ENCODE measurements around the gene PCOLCE2.

PCOLCE2 gene

DNA sequence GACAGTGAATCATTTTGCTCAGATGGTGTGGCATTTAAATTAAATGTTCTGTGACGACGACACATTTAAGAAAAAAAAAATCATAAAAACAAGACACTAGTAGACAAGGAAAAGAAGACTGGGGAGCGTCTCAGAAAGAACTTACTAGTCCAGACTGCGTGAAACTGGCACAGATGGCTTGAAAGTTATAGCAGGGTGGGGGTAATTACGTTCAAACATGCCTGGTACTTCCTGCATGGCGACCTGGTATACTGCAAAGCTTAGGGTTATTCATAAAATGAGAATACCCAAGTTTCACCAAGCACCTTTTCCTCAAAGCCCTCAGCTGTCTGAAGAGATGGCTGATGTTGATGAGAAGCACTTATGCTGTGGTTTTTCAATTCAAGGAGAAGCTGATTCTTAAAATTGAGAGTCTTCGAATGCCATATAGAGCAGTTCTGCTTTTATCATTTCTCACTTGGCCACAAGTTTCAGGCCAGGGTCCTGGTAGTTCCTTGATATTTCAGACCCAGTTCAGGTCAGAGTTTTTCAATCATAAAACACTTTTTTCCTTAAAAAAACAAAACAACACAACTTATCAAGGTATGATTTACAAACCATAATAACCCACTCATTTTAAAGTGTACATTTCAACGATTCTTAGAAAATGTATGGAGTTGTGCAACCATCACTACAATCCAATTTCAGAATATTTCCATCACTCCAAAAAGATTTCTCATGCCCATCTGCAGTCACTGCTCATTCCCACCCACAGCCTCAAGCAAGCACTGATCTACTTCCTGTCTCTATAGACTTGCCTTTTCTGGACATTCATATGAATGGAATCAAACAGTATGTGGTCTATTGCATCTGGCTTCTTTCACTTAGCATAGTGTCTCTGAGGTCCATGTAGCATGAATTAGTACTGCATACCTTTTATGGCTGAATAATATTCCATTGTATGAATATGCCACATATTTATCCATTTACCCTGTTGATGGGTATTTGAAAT, 24.7 kb downstream of the PCOLCE2 start:
- H3K36me3 Mint-ChIP-seq: no peaks in the 10 kb centered on the region
- H3K4me1 Mint-ChIP-seq: no peaks in the 10 kb centered on the region
- no peaks in the 10 kb centered on the region for H3K9me3 Mint-ChIP-seq
- ATAC-seq (replicated peaks) (no peak), DNase-seq (no peak)
- no peak overlapping the region for H3K4me3 Mint-ChIP-seq
- peaks cover 25 to 31% of the 10 kb centered on the region in 2 donors for H3K27me3 Mint-ChIP-seq
- H3K27ac Mint-ChIP-seq: no peak overlapping the region

DNA sequence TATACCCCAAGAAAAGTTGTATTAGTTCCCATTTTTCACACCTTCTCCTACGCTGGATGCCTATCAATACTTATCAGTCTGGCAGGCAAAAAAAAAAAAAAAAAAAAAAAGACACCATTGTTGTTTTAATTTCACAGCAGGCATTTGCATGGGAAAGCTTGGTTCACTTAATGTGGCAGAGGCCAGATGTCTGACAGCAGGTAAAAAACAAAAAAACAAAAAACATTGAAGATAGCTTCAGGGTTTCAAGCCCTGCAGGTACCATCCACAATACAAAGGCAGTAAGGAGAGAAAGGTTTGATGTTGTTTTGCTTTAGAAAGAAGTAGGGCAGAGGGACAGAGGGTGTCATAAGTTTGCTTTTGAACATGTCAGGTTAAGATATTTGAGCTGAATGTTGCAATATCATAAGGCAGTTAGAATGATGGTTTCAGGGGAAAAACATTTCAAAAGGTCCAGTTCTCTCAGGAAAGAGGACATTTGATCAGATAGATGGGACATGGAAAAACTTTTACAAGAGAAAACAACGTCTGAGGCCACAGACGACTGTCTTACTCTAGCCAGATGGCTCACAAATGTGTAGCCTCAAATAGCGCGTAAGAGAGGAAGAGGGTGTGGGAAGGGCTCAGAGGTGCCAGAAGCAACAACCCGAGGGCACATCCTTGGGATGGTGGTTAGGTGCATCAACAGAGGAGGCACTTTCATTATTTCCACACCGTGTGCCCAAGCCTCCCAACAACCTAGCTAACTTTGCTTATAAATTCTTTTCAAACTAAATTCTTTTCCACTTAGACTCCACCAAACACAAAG, 25.7 kb downstream of the PCOLCE2 start:
- Mint-ChIP-seq H3K4me1 (no peaks in the 10 kb centered on the region), H3K27ac (no peak overlapping the region), H3K36me3 (no peaks in the 10 kb centered on the region), H3K27me3 (peaks cover 25 to 26% of the 10 kb centered on the region in 2 donors), H3K4me3 (no peak overlapping the region), H3K9me3 (no peaks in the 10 kb centered on the region)
- ATAC-seq (replicated peaks) (no peak), DNase-seq (no peak)

DNA sequence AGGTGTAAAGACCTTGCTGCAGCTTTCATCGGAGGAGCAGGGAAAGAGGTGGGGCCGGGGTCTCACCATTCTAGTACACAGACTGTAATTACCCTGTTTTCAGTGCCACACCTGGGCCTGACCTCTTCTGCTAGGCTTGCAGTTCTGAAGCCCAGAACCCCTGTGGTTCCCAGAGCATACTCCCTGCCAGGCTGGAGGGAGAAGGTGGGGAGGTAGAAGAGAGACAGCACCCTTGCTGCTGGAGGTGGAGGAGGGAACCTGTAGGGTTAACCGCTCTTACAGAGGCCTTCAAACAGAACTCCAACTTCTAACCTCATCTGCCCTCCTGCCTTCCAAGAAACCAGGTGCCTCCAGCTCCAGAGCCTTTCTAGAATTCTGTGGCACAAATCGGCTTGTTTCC, 27.0 kb downstream of the PCOLCE2 start:
- Mint-ChIP-seq H3K36me3 (no peaks in the 10 kb centered on the region), H3K27ac (no peak overlapping the region), H3K27me3 (peaks cover 25 to 26% of the 10 kb centered on the region in 2 donors), H3K4me3 (no peak overlapping the region), H3K9me3 (no peaks in the 10 kb centered on the region), H3K4me1 (no peaks in the 10 kb centered on the region)
- DNase-seq (no peak), ATAC-seq (replicated peaks) (no peak)

DNA sequence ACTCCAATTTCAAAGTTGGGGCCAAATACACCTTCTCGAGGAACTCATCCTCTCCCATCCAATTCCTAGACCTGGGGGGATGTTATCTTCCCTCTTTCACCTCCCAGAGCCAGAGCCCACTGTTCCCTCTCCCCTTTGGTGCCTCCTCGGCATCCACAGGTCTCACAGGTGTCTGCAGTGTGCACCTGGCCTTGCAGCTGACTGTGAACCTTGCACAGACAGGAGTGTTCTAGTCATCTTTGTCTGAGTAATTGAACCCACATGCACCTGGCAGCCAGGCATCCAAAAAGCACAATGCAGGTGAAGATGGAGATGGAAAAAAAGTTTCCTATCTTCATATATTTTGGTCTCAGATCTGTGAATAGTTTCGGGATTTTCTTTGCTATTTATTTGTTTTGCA, 30.8 kb downstream of the PCOLCE2 start:
- no peaks in the 10 kb centered on the region for H3K4me1 Mint-ChIP-seq
- H3K9me3 Mint-ChIP-seq: no peaks in the 10 kb centered on the region
- ATAC-seq (replicated peaks): no peak
- peak overlapping the region; percentile 16 for H3K27ac Mint-ChIP-seq
- DNase-seq: no peak
- no peaks in the 10 kb centered on the region for H3K36me3 Mint-ChIP-seq
- H3K27me3 Mint-ChIP-seq: peaks cover 21 to 26% of the 10 kb centered on the region in 2 donors
- no peak overlapping the region for H3K4me3 Mint-ChIP-seq

DNA sequence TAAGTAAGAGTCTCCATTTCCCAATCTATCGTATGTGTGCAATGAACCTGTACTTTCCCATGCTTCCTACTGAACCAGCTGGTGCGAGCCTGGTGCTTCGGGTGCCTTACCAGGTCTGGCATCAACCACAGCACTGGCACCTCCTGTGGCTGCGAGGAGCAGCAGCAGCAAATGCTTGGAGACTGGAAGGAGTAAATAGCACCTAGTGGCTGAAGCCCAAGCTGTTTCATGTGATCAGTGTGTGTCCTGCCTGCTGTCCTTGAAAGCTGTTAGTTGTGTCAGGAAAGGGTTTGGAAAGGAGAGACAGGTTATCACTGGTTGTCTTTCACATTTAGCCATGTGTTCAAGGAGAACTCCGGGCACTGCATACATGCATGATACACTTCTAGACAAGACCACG, 31.8 kb downstream of the PCOLCE2 start:
- Mint-ChIP-seq H3K36me3 (no peaks in the 10 kb centered on the region), H3K4me3 (no peak overlapping the region), H3K9me3 (no peaks in the 10 kb centered on the region), H3K27me3 (peaks cover 17 to 21% of the 10 kb centered on the region in 2 donors), H3K27ac (no peak overlapping the region), H3K4me1 (no peaks in the 10 kb centered on the region)
- ATAC-seq (replicated peaks) (peak in 1 of 2 donors; percentile 25), DNase-seq (no peak)

DNA sequence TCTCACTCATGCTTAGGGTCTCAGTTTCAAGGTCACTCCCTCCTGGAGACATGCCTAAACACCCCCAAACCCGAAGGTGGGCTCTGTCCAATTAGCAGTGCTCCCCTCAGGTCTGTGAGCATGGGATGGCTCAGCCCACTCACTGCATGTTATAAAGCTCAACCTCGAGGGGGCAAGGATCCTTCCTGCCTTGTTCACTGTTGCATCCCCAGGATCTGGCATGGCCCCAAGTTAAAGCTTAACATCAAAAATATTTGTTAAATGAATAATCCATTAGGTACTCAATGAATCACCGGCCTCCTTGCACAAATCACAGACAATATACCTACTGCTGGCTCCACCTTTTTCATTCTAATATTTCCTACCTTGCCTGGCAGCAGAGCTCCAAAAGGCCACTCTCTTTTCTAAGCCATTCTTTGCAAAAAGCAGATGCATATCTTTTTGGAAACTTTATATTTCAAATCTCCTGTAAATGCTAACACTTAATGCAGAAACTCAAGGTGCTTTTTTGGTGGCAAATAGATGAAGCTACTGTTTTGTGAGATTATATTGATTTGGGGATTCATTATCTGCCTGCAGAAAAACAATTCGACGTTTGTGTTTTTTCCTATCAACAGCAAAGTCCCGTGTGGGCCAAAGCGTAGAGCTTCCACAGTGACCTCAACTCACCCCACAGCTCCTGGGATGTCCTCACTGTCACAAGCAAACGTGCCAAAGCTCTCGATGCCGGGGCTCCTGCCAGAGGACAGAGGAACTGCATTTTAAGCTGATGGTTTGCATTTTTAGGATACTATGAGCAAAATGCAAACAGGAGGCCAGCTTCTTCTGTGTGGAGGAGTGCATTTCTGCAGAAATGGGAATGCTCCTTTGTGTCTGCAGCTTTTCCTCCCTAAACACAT, 35.4 kb downstream of the PCOLCE2 start:
- Mint-ChIP-seq H3K27me3 (no peaks in the 10 kb centered on the region), H3K4me1 (no peaks in the 10 kb centered on the region), H3K4me3 (no peak overlapping the region), H3K27ac (no peak overlapping the region), H3K9me3 (no peaks in the 10 kb centered on the region), H3K36me3 (no peaks in the 10 kb centered on the region)
- DNase-seq (no peak), ATAC-seq (replicated peaks) (no peak)

DNA sequence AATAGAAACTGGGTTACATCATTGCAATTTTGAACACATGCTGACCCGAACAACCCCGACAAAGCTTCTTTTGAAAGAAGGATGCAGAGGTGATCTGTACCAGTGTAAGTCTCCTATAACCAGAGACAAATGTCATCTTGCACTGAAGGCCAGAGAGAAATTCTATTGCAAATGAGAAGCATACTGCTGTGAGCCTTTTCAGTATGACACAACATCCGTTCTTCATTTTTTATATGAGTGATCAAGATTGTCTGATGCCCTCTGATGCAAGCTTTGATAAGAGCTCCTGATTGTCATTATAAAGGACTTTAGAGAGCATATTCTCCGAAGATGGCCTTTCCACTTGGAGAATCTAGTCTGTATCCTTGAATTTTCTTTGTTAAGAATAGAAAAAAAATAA, 36.9 kb downstream of the PCOLCE2 start:
- no peaks in the 10 kb centered on the region for H3K27me3 Mint-ChIP-seq
- H3K4me3 Mint-ChIP-seq: no peak overlapping the region
- ATAC-seq (replicated peaks): no peak
- no peak for DNase-seq
- H3K36me3 Mint-ChIP-seq: no peaks in the 10 kb centered on the region
- H3K9me3 Mint-ChIP-seq: no peaks in the 10 kb centered on the region
- no peak overlapping the region for H3K27ac Mint-ChIP-seq
- H3K4me1 Mint-ChIP-seq: no peaks in the 10 kb centered on the region

DNA sequence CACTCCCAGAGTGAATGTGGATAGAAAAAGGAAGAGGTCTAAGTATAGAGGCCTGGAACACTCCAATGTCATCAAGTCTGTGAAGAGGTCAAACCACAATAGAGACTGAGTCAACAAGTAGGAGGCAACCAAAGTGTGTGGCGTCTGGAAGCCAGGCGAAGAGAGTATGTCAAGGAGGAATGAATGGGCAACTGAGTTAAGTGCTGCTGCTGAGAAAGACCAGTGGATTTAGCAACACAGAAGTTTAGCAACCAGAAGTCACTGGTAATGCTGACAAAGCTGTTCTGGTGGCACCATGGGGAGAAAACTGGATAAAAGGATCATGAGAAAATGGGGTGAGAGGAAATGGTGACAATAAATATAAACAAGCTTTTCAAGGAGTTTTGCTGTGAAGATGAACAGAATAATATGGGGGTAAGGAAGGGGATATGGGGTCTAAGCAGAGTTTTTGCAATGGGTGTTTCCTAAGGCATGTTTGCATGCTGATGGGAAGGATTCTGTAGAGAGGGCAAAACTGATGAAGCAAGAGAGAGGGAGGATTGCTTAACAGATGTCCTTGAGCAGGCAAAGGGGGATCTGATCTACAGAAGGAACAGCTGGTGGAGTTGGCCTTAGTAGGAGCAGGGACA, 38.4 kb downstream of the PCOLCE2 start:
- ATAC-seq (replicated peaks): no peak
- no peak for DNase-seq
- Mint-ChIP-seq H3K9me3 (no peaks in the 10 kb centered on the region), H3K27ac (no peak overlapping the region), H3K4me1 (no peaks in the 10 kb centered on the region), H3K27me3 (no peaks in the 10 kb centered on the region), H3K36me3 (no peaks in the 10 kb centered on the region), H3K4me3 (no peak overlapping the region)

DNA sequence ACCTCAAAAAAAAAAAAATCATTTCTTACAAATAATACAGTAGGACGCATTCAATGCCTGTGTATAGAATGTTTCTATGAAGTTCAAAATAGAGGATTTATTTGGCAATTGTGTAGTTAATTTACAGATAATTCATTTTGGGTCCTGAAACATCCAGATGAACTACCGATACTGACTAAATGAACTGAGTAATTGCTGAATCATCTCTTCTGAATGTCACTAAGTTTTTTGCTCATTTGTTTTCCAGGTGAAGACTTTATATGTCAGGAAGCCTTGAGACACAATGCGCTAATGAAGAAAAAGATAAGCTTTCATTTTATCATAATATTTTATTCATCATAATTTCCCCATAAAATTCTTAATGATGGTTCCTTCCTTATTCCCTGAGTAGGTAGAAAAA, 39.7 kb downstream of the PCOLCE2 start:
- Mint-ChIP-seq H3K36me3 (no peaks in the 10 kb centered on the region), H3K27me3 (no peaks in the 10 kb centered on the region), H3K4me1 (no peaks in the 10 kb centered on the region), H3K27ac (no peak overlapping the region), H3K4me3 (no peak overlapping the region), H3K9me3 (no peaks in the 10 kb centered on the region)
- DNase-seq (no peak), ATAC-seq (replicated peaks) (no peak)

DNA sequence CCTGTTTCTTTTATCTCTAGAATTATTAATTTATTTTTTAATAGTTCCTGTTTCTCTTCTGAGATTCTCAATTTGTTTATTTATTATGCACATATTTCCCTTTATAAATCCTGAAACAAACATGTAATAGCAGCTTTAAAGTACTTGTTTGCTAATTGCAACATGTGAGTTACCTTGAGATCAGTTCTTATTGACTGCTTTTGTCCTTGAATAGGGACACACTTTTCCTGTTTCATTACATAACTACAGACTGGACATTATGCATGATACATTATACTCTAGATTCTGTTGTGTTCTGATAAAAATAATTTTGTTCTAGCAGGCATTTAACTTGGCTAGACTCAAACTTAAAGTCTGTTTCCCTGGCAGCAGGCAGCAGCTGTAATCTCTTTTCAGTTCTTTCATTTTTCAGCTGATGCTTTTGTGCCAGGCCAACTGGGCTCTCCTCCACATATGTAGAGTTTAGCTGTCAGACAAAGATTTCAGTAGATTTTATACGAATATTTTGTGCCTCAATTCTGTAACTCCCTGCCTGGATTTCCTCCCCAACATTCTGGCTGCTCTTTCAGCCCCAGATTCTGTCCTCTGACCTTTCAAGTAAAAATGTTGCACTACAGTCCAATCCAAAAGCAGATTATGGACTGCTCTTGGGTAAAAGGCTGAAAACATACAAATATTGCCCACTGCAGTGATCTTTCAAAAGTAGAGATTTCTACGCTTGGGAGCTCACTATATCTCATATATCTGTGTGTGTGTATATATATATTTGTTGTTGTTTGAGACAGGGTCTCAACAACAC, 41.9 kb downstream of the PCOLCE2 start:
- no peak overlapping the region for H3K4me3 Mint-ChIP-seq
- H3K9me3 Mint-ChIP-seq: no peaks in the 10 kb centered on the region
- no peak overlapping the region for H3K27ac Mint-ChIP-seq
- DNase-seq: no peak
- no peaks in the 10 kb centered on the region for H3K27me3 Mint-ChIP-seq
- ATAC-seq (replicated peaks): no peak
- H3K36me3 Mint-ChIP-seq: no peaks in the 10 kb centered on the region
- no peaks in the 10 kb centered on the region for H3K4me1 Mint-ChIP-seq

DNA sequence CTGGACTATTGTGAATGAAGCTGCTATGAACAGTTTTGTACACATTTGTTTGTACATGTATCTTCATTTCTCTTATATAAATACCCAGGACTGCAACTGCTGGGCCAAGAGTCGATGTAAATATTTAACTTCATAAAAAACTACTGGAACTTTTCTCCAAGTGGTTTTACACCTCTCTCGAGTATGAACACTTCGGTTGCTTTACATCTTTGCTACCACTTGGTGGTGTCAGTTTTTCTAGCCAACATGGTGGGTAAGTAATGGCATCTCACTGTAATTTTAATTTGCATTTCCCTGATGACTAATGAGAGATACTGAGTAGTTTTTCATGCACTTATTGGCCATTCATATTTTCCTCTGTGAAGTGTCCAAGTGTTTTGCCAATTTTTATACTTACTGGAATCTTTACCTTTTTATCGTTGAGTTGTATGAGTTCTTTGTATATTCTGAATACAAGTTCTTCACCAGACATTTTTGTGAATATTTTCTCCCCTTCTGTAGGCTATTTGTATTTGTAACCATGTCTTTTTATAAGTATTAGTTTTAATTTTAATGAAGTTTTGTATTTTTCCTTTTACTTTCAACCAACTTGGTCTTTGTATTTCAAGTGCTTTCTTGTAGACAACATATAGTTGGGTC, 44.4 kb downstream of the PCOLCE2 start:
- H3K4me3 Mint-ChIP-seq: no peak overlapping the region
- DNase-seq: no peak
- no peaks in the 10 kb centered on the region for H3K4me1 Mint-ChIP-seq
- H3K27ac Mint-ChIP-seq: no peak overlapping the region
- H3K36me3 Mint-ChIP-seq: no peaks in the 10 kb centered on the region
- H3K27me3 Mint-ChIP-seq: no peaks in the 10 kb centered on the region
- ATAC-seq (replicated peaks): peak; percentile 59 to 73
- H3K9me3 Mint-ChIP-seq: no peaks in the 10 kb centered on the region

DNA sequence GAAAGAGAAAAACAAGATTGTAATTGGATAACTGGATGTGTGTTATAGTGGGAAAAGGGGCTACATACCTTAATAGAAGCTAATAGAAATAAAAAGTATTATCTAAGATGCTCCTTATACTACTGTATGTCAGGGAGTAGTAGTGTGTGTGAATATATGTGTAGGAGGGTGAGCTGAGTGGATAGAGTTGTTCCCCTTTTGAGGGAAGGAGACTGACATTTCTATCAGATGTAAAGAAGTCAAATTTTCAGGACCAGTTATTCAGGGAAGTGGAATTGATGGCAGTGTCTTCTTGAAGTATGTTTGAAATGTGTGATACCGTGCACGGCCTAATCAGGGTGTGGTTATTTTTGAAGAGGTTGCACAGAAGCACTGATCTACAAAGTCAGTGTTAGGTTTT, 49.1 kb downstream of the PCOLCE2 start:
- Mint-ChIP-seq H3K27me3 (peaks cover 0 to 17% of the 10 kb centered on the region in 2 donors), H3K4me1 (no peaks in the 10 kb centered on the region), H3K36me3 (no peaks in the 10 kb centered on the region), H3K9me3 (no peaks in the 10 kb centered on the region), H3K27ac (no peak overlapping the region), H3K4me3 (no peak overlapping the region)
- no peak for ATAC-seq (replicated peaks)
- DNase-seq: no peak

DNA sequence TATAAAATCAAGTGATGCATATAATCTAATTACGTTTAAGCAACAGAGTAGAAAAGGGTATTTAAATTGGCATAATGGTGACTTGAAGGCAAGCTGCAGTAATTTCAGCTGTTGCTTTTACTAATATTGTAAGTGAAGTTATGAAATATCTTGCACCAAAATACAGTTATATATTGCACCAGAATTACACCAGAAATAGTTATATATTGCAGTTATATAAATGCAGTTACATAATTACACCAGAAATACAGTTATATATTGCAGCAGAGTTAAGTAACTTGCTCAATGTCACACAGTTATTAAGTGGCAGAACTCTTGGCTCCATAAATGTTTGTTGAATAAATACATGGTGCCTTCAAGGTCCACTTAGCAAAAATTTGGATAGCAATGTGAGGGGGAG, 51.4 kb downstream of the PCOLCE2 start:
- Mint-ChIP-seq H3K27me3 (peaks cover 1 to 18% of the 10 kb centered on the region in 2 donors), H3K27ac (no peak overlapping the region), H3K4me1 (no peaks in the 10 kb centered on the region), H3K4me3 (no peak overlapping the region), H3K36me3 (no peaks in the 10 kb centered on the region), H3K9me3 (no peaks in the 10 kb centered on the region)
- no peak for ATAC-seq (replicated peaks)
- no peak for DNase-seq

Data from stimulated activated naive B cell treated with anti-CD40 and anti-IgM and Interleukin-4, amounts not matched to agents 10 μg/mL and 1 μg/mL and 100 μg/mL, for 72 hours (primary cell).